HUES48 (cell line): ENCODE results near the gene DAPK2.

Experiments used
- H3K27ac ChIP-seq: one replicate; pipeline ENCODE4 v1.7.0; 2013; ENCODE audit warnings: low read depth, low read length, inconsistent platforms
- H3K27me3 ChIP-seq: 2 replicates; pipeline ENCODE4 v1.6.1; 2013; ENCODE audit warnings: mild to moderate bottlenecking, low read length; ENCODE audit not compliant: control insufficient read depth, insufficient read depth
- H3K36me3 ChIP-seq: 2 replicates; pipeline ENCODE4 v1.6.1; 2013; ENCODE audit warnings: low read length; ENCODE audit not compliant: control insufficient read depth, insufficient read depth
- H3K4me1 ChIP-seq: 2 replicates; pipeline ENCODE4 v1.6.1; 2013; ENCODE audit warnings: mild to moderate bottlenecking, low read length; ENCODE audit not compliant: control insufficient read depth, insufficient read depth
- H3K4me3 ChIP-seq: 2 replicates; pipeline ENCODE4 v1.5.1; 2013; ENCODE audit warnings: mild to moderate bottlenecking, low read depth, low read length
- H3K9ac ChIP-seq: 2 replicates; pipeline ENCODE4 v1.6.1; 2013; ENCODE audit warnings: mild to moderate bottlenecking, low read depth, low read length, moderate library complexity
- H3K9me3 ChIP-seq: 2 replicates; pipeline ENCODE4 v1.6.1; 2013; ENCODE audit warnings: low read length; ENCODE audit not compliant: control insufficient read depth, insufficient read depth

DAPK2 gene

GRCh38 chr15:63994073-63994600 is 52.1 kb downstream of the DAPK2 start:
- H3K4me1 ChIP-seq: no peaks in the 10 kb centered on the region
- no peak overlapping the region for H3K4me3 ChIP-seq
- H3K9me3 ChIP-seq: no peaks in the 10 kb centered on the region
- no peak overlapping the region for H3K9ac ChIP-seq
- no peaks in the 10 kb centered on the region for H3K27me3 ChIP-seq
- H3K27ac ChIP-seq: no peak overlapping the region
- H3K36me3 ChIP-seq: no peaks in the 10 kb centered on the region

DNA sequence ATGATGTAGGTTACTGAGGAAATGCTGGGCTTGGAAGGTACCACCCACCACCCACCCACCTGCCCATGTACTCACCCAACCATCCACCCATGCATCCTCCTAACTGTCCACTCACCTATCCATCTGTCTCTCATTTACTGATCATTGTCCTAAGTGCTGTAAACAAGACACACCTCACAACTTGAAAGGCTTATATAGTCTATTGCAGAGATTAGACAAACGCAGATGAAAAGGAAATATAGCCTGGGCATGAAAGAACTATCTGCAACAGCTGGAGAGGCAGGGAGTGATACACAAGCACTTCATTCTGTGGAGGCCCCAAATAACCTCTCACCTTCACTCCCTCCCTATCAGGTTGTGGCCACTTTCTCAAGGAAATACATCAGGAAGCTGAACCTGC is 54.0 kb downstream of the DAPK2 start:
- H3K36me3 ChIP-seq: no peaks in the 10 kb centered on the region
- H3K27ac ChIP-seq: no peak overlapping the region

DNA sequence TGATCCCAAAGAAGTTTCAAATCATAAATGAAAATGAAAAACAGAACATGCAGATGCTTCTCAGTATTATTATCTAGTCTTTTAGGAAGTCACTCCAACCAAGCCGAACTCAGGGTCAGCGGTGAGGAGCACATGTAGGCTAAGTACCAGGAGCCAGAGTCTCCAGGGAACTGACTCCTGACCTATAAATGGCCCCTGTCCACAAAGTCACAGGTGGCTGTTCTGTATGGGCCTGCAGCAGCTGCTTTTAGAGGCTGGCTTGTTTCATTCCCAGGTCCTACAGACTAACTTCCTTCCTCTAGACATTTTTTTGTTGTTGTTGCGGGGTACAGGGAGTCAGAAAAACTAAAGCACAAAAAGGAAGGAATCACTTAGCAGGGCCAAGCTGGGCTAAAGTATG is 54.6 kb downstream of the DAPK2 start:
- Histone ChIP-seq H3K9ac (no peak overlapping the region), H3K27ac (no peak overlapping the region), H3K9me3 (no peaks in the 10 kb centered on the region), H3K4me3 (no peak overlapping the region), H3K36me3 (no peaks in the 10 kb centered on the region), H3K4me1 (no peaks in the 10 kb centered on the region), H3K27me3 (no peaks in the 10 kb centered on the region)

More for the DNA sequence above, 54.0 kb downstream of the DAPK2 start:
- Histone ChIP-seq H3K27me3 (no peaks in the 10 kb centered on the region), H3K9me3 (no peaks in the 10 kb centered on the region), H3K4me1 (no peaks in the 10 kb centered on the region), H3K9ac (no peak overlapping the region), H3K4me3 (no peak overlapping the region)

DNA sequence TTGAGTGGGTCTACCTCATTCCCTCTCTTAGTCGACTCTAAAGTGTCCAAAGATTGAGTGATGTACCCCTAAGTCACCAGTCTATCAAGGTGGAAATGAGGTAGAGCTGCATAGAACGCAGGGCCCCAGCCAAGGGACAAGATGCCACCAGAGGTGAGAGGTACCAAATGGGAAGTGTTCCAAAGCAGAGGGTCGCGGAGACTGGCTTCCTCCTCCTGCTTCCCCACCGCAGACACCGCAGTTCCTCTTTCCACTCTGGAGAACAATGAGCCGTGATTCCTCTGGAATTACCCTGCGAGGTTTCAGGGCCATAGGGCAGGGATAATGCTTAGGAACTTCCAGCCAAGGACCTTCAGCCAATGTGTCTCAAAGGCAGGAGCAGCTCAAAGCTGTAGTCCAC is 55.8 kb downstream of the DAPK2 start:
- H3K9me3 ChIP-seq: no peaks in the 10 kb centered on the region
- H3K9ac ChIP-seq: no peak overlapping the region
- no peaks in the 10 kb centered on the region for H3K36me3 ChIP-seq
- no peaks in the 10 kb centered on the region for H3K27me3 ChIP-seq
- no peaks in the 10 kb centered on the region for H3K4me1 ChIP-seq
- H3K4me3 ChIP-seq: no peak overlapping the region
- no peak overlapping the region for H3K27ac ChIP-seq

- Histone ChIP-seq H3K27ac (no peak overlapping the region), H3K9ac (no peak overlapping the region), H3K27me3 (no peaks in the 10 kb centered on the region), H3K4me1 (no peaks in the 10 kb centered on the region), H3K36me3 (no peaks in the 10 kb centered on the region), H3K9me3 (no peaks in the 10 kb centered on the region), H3K4me3 (no peak overlapping the region)
Measured at GRCh38 chr15:63987796-63988378, 58.4 kb downstream of the DAPK2 start.

- H3K27me3 ChIP-seq: no peaks in the 10 kb centered on the region
Measured at GRCh38 chr15:63986751-63987341, 59.4 kb downstream of the DAPK2 start.

GRCh38 chr15:63986185-63986680 is 60.1 kb downstream of the DAPK2 start:
- Histone ChIP-seq H3K36me3 (no peaks in the 10 kb centered on the region), H3K4me1 (no peaks in the 10 kb centered on the region), H3K27ac (no peak overlapping the region), H3K9ac (no peak overlapping the region), H3K27me3 (no peaks in the 10 kb centered on the region), H3K4me3 (no peak overlapping the region), H3K9me3 (no peaks in the 10 kb centered on the region)

More at GRCh38 chr15:63986751-63987341, 59.4 kb downstream of the DAPK2 start:
- Histone ChIP-seq H3K9me3 (no peaks in the 10 kb centered on the region), H3K4me1 (no peaks in the 10 kb centered on the region), H3K36me3 (no peaks in the 10 kb centered on the region), H3K4me3 (no peak overlapping the region), H3K9ac (no peak overlapping the region), H3K27ac (no peak overlapping the region)

DNA sequence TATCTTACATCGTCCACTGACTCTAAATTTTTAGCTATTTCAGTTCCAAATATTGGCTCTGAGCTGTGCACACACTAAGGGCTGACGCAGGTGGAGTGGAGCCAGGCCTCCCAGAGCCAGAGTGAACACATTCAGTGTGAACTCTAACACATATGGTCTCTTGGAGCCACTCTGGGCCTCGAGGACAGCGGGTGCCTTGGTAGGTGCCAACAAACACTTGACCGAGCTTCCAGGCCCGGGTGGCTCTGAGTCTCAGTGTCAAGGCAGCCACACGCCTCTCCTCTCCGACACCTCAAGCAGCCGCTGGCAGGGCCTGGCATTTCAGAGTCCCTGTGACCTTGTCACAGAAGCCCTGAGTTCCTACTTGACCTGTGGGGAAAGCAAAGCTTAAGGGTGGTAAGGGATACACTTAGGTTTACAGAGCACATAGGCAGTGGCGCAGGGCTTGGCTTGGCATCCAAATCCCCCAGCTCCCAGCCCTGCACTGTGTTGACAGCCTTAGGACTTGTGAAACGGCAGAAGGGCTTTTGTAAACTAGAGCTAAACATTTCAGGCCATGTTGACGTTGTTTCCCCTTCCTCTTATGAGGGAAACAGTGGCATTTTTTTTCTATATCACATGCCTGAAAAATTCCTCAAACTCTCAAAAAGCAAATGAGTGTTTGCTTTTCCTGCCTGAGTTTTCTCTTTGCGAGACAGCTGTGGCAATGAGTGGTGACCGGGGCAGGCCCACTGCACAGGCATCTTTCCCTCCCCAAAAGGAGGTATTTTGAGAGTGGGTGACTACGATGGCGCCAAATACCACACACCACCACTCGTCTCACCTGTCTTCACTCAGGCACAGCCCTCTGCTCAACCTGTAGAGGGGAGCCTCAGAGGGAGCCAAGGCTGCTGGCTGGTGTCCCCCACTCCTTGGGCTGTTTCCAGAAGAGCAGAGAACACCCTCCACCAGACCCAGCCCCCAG is 60.8 kb downstream of the DAPK2 start:
- no peaks in the 10 kb centered on the region for H3K27me3 ChIP-seq
- H3K9ac ChIP-seq: no peak overlapping the region
- no peaks in the 10 kb centered on the region for H3K36me3 ChIP-seq
- no peak overlapping the region for H3K27ac ChIP-seq
- H3K9me3 ChIP-seq: no peaks in the 10 kb centered on the region
- H3K4me1 ChIP-seq: no peaks in the 10 kb centered on the region
- H3K4me3 ChIP-seq: no peak overlapping the region

DNA sequence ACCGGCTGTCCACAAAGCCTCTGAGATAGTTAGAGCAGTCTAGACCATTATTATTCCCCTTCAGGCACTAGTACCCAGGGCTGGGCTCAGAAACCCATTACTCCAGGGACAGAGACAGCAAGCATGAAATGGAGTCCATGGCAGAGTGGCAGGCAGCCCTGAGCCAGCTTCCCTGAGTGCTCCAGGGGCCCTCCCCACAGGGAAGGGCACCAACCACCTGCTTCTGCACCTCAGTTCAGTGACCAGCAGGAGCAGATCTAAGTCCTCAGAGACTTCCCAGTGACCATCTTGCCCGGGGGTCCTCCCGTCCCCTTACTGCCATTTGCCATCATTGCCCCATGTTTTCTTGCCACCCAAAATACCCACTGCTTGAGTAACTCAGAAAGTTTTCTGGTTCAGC is 62.0 kb downstream of the DAPK2 start:
- Histone ChIP-seq H3K4me3 (no peak overlapping the region), H3K27ac (no peak overlapping the region)

DNA sequence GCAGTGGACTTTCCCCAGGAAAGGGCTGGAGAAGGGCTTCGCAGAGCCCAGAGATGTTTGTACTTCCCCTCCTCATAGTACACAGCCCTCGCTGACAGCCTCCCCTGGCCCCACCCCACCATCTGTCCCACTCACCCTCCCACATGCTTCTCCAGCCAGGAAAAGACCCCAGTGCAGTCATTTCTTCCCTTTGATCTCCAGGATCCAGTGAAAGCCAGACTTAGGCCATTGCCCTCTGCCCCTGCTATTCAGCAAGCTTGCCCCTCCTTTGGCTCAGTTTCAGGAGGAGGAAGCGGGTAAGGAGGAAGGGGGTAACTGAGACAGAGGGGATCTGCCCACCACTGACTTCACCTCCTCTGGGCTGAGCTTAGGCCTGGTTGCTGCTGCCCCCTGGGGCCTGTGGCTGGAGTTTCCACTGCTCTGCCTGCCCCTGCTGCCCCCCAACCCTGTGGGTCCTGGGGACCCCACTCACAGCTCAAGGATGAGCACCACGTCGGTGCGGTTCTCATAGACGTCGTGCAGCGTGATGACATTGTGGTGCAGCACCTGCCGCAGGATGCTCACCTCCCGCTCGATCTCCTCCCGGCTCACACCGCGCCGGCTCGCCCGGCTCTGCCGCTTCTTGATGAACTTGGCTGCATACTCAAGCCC is 63.1 kb downstream of the DAPK2 start:
- no peaks in the 10 kb centered on the region for H3K36me3 ChIP-seq
- no peaks in the 10 kb centered on the region for H3K9me3 ChIP-seq
- no peaks in the 10 kb centered on the region for H3K27me3 ChIP-seq
- H3K27ac ChIP-seq: no peak overlapping the region
- no peaks in the 10 kb centered on the region for H3K4me1 ChIP-seq
- H3K9ac ChIP-seq: no peak overlapping the region
- no peak overlapping the region for H3K4me3 ChIP-seq

More for the DNA sequence above, 62.0 kb downstream of the DAPK2 start:
- Histone ChIP-seq H3K36me3 (no peaks in the 10 kb centered on the region), H3K4me1 (no peaks in the 10 kb centered on the region), H3K27me3 (no peaks in the 10 kb centered on the region), H3K9me3 (no peaks in the 10 kb centered on the region), H3K9ac (no peak overlapping the region)
